GM18519 (cell line): ENCODE measurements around the gene OGDH.
A peak's percentile ranks its signal among the peaks of the same experiment; 100 is the strongest.
"Not testable (repeated sequence)": the region's sequence is repeated elsewhere in the genome, so short reads cannot be mapped to it uniquely, and the experiment has no call there.

Experiments used
- ATAC-seq: cut with Tn5 transposase; IDR thresholded peaks from one replicate; pipeline ENCODE4 v1.9.1; 2021; ENCODE audit warnings: mild to moderate bottlenecking, moderate library complexity; ENCODE audit not compliant: unreplicated experiment, low FRiP score

The OGDH gene

DNA sequence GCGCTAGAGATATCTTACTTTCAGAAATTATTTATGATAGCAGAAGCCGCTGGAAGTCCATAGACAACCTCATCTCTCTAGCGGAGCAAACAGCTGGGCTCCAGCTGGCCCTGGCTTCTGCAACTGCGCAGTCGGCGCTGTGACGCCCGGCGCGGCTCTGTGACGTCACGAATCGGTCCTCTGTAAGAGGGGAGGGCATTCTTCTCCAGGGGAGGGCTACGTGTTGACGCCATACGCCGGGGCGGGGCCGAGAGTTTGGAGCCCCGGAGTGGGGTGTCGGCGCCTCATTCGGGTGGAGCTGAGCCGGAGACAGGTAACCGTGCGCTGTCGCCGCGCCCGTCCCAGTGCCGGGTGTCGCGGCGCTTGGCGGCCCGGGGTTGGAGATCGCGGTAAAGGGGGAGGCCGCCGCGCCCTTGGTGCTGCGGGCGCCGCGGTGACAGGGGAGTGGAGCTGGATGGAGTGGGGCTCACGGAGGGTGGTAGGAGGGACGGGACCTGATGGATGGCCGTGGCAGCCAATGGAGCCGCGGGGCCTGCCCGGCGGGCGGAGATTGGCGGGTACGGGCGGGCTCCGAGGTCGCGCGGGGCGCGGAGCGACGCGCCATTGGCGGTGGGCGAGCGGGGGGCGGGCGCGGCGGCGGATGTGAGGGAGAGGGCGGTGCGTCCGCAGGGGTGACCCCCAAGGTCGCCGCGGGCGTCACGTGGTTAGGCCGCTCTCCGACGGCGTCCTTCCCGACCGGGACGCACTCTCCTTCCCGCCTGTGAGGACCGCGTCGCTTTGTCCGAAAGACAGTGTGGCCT, at the start of gene OGDH:
TSS of gene OGDH (plus strand) at position 287 of the 800 bp plus-strand sequence. CDS start 17,717 bp downstream, outside the sequence.
- peak; percentile 83 for ATAC-seq

DNA sequence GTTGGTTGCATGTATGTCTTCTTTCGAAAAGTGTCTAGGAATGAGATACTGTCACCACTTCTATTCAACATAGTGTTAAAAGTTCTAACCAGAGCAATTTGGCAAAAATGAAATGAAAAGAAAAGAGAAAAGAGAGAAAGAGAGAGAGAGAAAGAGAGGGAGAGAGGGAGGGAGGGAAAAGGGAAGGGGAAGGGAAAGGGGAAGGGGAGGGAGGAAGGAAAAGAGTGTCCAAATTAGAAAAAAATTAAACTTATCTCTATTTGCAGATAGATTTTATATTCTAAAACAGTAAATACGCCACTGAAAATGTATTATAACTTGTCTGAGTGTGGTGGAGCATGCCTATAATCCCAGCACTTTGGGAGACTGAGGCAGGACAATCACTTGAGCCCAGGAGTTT, 48.9 kb upstream of the OGDH start:
- no peak for ATAC-seq

DNA sequence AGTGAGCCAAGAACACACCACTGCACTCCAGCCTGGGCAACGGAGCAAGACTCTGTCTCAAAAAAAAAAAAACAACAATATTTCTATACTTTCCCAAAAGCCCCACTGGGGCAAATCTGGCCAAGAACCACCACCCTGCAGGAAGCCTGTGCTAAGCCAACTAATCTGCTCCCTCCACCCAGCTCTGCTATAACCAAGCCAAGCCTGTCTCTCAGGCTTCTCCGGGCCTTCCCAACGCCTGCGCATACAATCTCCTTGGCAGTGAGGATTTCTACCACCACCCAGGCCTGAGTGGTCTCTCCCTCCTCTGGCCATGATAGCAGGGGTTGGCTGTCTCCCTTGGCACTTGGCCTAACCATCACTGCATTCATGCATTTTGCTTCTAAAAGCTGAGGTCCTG, 46.9 kb upstream of the OGDH start:
- ATAC-seq: no peak

DNA sequence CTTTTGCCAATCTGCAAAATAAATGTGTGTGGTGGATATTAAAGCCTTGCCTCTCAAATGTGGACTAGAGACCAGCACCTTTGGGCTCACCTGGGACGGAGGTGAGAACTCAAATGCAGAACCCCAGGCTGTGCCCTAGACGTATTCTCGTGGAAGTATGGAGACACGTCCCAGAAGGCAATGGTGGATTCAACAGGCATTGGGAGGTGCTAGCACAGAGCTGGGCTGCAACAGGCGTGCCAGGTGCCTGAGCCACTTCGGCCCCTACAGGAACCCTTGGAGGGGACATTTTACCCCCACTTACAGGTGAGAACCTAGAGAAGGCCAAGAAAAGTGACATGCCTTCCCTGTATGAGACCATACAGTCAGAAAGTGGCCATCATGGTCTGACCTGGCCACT, 44.9 kb upstream of the OGDH start:
- ATAC-seq: no peak

DNA sequence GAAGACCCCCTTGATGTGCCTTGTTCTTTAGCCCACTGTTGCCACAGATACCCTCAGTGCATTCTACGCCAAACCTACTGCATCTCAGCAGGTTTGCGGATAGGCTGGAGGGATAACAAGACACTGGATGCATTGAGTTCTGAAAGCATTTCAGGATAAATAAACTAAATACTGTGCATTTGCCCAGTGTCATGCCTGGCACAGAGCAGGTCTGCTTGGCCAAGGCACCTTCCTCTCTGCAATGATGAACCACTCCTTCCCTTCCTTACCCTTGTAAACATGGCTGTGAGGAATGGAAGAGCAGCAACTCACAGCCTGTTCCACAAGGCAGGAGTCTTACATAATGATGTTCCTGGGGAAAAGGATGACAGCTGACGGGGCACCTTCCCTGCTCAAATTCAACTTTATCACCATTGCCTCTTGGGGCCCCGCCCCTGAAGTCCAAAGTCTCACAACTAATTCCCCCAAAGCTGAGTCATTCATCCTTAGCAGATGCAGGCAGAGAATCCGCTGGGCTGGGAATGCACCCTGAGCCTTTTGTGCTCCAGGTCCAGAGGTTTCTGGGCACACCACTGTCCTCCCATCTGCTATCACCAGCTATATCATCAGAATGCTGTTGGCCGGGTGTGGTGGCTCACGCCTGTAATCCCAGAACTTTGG, 44.3 kb upstream of the OGDH start:
- no peak for ATAC-seq

DNA sequence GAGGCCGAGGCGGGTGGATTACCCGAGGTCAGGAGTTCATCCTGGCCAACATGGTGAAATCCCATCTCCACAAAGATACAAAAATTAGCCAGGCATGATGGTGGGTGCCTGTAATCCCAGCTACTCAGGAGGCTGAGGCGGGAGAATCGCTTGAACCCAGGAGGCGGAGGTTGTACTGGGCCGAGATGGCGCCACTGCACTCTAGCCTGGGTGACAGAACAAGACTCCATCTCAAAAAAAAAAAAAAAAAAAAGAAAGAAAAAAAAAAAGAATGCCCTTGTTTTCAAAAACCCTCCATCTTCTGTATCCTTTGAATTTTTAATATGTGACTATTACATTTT, 43.8 kb upstream of the OGDH start:
- ATAC-seq: not testable (repeated sequence)

DNA sequence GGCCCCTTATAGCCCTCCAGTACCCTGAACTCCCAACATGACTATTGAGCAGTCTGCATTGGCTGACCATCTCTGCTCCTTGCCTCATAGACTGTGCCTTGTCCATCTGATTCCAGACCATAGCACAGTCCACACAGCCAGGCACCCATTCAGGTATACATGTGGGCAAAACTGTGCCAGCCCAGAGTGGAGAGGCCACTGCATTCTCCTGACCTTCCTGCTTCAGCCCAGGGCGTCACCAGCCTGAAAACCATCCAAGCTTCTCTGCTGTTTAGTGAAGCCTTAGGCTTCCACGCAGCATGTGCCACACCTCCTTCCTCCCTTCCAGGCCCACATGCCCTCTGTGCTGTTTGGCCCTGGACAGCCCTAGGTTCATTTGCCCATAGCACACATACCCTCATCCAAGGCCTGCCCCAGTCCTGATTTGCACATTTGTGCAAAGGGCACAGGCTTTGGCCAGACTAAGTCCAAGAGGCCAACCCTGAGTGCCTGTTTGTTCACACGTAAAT, 43.2 kb upstream of the OGDH start:
- ATAC-seq: no peak

DNA sequence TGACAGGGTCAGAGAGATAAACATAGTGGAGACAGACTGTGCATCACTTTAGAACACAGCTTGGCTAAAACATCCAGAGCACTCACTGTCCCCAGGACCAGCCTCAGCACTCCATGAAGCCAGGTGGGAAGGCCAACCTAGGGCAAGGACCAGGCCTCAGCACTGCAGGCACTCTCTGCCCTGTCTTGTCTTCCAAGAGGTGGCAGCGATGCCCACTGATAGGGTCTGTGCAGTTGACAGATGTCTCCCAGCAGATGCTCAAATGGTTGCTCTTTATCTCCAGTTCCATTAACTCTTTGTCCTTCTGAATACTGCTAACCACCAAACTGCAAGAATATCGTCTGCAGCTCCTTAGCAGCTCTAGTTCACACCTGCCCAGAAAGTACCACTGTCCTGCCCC, 41.8 kb upstream of the OGDH start:
- no peak for ATAC-seq

DNA sequence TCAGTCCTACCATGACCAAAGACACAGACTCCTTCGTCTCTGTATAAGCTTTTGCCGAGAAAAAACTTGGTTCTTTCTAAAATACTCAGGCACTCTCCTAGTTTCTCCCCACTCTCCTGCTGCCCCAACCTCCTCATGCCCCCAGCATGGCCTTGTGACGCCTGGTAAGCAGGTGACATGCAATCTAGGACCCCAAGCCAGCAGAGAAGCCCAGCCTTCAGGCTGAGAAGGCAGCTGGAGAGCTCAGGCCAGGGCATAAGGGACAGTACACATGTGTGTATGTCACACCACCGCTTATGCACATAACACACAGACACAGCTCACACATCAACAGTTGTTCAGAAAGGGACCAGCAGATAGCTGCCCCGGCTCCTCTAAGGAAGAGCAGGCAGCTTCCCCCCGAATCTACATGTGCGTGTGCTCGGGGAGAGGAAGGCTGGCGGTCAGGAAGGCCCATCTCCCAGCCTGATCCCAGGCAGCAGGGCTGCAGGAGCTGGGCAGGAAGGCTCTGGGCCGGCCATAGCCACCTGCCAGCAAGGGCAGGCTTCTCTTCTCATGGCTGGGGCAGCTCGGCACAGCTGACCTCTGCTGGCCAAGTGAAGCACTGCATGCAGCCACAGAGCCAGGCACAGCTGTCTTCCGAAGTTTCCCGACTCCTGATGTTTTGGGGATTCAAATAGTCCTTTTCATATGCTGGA, 41.2 kb upstream of the OGDH start:
- no peak for ATAC-seq

DNA sequence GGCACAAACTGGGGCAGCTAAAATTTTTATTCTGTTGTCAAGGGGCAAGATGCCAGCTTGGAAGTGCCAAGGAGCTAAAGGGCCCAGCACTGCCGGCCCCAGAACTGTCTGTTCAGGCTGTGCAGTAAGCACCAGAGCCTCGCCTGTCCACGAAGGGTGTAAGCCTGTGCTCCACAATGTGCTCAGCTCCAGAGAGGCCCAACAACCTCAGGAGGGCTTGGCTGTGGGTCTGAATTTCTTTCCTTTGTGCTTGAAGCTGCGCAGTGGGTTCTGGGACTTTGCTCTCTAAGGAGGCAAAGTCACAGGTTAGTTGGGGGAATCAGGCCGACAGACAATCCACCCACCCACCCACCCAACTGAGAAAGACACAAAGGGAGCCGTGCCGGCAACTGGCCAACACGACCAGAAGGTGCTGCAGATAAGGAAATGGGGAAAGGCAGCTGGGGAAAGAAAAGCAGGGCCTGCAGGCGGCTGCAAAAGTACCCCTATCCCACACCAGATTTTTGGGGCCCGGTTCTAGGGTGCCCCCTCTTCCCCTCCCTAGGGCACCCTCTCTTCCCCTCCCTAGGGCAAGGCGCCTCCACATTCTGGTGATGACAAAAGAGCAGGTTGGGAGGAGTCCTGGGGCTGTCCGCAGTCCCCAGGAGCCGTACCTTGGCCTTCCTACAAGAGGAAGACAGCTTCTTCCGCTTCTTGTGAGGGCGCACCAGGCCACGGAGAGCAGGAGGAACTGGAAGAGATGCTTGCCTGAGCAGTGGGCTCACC, 40.5 kb upstream of the OGDH start:
- no peak for ATAC-seq

DNA sequence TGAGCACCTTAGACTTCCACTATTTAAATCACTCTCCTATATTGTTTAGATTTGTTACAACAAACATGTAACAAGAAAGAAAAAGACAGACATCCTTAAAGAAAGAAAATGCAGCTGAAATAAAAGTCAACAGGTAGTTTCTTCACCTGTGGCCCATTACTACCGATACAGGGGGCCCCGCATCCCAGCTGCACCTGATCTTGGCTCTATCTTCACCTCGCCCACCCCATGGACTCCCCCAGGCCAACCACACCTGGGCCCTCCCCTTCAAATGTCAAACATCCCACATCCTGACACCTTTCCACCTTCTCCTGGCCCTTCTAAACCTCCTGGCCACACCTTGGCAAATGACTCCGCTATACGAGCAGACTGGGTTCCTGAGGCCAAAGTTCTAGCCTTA, 39.7 kb upstream of the OGDH start:
- no peak for ATAC-seq

DNA sequence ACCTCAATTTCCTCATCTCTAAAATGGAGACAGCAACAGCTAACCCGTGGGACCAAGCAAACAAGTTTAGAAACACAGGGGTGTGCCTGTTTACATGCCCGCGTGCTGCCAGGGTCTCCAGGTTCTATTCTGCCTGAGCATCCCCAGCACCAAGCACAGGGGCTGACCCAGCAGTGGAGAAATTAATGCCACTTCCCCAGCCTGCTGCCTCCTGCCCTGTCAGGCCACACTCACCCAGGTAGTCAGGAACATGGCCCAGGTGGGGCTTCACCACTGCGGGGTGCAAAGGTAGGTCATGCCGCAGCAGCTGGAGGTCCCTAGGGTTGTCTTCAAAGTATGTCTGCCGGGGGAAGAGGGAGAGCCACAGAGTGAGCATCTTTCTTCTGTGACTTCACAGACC, 38.5 kb upstream of the OGDH start:
- no peak for ATAC-seq

DNA sequence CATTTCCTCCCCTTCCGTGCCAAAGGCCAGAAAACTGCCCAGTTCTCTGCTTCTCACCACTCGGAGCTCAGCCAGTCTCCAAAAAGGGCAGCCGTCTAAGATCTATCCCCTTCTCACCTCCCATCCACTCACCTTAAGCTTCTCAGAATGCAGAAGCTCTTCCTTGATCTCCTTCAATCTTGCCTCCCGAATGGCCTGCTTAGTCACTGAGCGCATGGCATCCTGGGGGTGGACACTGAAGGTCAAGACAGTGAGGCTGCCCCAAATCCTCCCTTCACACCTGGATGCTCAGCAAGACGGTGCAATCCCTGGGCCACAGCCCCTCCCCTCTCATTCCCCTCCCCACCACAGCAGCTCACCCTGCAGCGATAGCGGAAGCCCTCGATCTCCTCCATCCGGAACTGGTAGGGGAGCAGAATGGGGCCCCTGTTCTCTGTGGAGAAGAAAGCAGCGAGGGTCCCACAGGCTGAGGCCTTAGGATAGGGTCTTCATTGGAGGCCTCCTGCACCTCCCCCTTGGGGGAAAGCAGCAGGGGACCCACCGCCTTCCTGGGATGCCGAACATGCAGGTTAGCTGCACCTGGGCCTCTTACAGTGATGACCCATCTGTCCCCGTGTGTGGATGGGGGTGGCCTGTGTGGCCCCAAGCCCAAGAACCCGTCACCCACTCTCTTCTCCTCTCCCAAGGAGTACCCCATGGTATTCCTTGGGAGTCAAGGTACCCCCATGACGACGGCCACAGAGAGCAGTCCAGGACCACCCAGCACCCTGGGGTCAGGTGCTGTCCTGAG, 37.5 kb upstream of the OGDH start:
- ATAC-seq: no peak

DNA sequence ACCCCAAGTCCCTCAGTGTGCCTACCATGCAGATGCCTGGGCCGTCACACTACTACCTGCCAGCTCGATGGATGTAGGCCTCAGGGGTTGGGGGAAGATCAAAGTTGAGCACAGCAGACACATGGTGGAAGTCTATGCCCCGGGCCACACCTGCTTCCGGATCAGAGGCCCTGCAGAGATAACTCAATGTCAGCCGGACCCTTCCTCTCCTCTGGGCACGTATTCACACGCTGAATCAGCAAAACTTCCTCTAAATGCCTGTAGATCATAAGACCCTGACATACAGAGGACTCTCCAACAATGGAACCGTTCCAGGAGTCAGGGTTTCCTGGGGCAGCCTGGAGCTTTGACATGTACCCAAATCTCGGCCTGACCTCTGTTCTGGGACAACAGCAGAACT, 36.5 kb upstream of the OGDH start:
- ATAC-seq: no peak

DNA sequence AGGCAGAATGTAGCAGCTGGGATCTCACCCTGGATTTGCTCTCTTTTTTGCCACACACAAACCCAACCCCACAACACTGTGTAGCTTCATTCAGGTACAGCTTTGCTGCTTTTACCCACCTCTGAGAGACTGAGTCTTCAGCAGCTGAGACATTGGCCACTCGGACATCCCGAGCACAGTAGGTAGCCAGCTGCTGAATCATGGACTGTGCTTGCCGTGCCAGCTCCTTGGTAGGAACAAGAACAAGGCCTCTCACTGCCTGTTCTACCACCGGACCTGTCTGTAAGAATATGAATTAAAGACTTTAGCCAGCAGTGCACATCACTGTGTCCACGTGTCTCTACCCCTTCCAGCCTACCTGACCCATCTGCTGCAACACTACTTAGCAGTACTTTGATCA, 33.7 kb upstream of the OGDH start:
- ATAC-seq: no peak

DNA sequence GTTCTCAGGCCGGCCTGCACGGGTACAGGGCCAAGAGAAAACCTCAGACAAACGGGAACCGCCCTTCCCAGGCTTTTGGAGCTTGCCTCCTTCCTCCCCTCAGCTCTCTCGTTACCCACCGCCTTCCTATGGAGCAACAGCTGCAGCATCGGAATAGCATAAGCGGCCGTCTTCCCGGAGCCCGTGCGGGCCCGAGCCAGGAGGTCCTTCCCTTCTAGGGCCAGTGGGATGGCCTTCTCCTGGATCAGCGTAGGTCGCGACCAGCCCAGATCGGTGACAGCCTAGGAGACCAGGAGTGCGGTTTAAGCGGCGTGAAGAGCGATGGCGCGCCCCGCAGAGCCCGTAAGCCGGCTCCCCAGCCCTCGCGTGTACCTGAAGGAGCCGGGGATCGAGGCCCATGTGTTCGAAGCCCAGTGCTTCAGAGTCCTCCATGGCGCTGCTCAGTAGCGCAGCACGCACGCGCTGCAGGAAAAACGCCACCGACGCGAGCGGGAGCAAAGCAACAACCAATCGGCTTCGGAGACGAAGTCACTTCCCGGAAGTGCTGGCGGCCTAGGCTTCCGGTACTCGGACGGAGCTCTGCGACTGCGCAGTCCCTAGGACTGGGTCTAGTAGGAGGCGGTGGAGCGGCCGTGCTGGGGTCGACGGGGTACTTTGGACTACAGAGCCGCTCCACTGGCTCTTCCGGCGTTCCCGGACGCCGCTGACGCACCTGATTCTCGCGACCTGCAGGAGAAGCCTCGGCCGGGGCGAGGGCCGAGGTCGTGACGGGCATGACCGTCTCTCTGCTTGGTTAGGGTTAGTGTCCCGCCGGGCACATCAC, 32.8 kb upstream of the OGDH start, which contains the start of gene DDX56:
TSS of gene DDX56 (minus strand) at position 445 of the 823 bp plus-strand sequence. CDS start at position 432, 13 bp downstream.
- peak; percentile 85 for ATAC-seq

DNA sequence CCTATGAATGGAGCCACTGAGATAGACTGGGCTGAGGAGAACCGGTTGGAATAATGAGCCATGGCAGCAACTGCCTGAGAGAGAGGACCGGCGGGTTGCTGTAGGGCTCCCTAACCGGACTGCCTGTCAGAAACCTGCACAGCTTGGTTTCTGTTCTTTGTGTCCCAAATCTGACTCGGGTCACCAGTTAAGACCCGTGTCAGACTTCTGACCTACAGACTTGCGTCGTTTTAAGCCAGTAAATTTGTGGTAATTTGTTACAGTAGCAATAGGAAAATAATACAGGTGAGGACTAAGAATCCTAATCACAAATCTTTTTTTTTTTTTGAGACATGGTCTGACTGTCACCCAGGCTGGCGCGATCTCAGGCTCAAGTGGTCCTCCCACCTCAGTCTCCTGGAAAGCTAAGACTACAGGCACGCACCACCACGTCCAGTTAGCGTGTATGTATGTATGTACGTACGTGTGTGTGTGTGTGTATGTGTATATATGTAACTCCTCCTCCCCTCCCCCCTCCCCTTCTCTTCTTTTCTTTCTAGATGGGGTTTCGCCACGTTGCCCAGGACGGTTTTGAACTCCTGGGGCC, 32.0 kb upstream of the OGDH start:
- no peak for ATAC-seq

DNA sequence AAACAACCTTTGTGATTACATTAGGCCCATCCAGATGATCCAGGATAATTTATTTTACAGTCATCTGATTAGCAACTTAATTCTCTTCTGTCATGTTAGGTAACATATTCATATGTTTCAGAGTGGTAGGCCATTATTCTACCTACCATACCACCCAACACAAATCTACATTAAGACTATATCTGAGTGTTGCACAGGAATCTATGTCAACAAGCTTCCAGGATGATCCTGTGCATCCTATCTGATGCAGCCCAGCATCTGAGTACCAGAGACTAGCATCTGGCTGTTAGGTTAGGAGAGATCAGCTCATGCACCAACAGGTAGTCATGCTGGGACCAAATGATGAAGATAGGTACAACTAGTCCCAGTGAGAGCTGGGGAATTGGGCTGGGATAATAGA, 31.4 kb upstream of the OGDH start:
- ATAC-seq: no peak

DNA sequence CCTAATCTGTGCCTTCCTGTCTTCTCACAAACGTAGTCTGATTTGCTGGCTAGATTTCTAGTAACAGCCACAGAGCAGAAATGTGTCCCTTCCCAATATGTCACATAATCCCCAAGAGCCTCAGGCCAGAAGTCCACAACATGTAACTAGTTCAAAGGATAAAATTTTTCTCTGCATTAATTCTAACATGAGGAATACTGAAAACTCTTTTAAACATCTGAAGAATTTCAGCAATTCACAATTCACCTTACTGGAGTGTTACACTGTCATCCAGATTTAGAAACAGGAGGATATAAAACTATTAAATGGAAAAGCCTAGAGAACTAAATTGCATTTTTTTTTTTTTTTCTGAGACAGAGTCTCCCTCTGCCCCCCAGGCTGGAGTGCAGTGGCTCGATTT, 30.2 kb upstream of the OGDH start:
- no peak for ATAC-seq
